Stomach smooth muscle (tissue), 2 donors: Measurements from ENCODE around the gene RAB9B.
"Not testable (repeated sequence)": the region's sequence is repeated elsewhere in the genome, so short reads cannot be mapped to it uniquely, and the experiment has no call there.

Source experiments
- H3K27ac ChIP-seq: one replicate; pipeline ENCODE4 v1.7.0; 2013; ENCODE audit warnings: mild to moderate bottlenecking, low read length, inconsistent platforms
- H3K27me3 ChIP-seq, 2 donors: one replicate each; pipeline ENCODE4 v1.7.0; 2013; ENCODE audit warnings: low read length in 2 of 2; ENCODE audit not compliant: insufficient read depth in 2 of 2, control insufficient read depth in 1 of 2
- H3K36me3 ChIP-seq, 2 donors: one replicate each; pipeline ENCODE4 v1.7.0; 2013; ENCODE audit warnings: low read length in 2 of 2; ENCODE audit not compliant: control insufficient read depth in 2 of 2, insufficient read depth in 2 of 2
- H3K4me1 ChIP-seq: one replicate; pipeline ENCODE4 v1.7.0; 2013; ENCODE audit warnings: low read length; ENCODE audit not compliant: control insufficient read depth, insufficient read depth
- H3K4me3 ChIP-seq, 2 donors: one replicate each; pipeline ENCODE4 v1.7.0; 2013; ENCODE audit warnings: low read length in 2 of 2
- H3K9ac ChIP-seq, 2 donors: one replicate each; pipeline ENCODE4 v1.7.0; 2013; ENCODE audit warnings: low read length in 2 of 2, mild to moderate bottlenecking in 1 of 2
- H3K9me3 ChIP-seq, 2 donors: one replicate each; pipeline ENCODE4 v1.7.0; 2013; ENCODE audit warnings: low read length in 2 of 2; ENCODE audit not compliant: control insufficient read depth in 2 of 2
- donor health status: healthy.
- donor health status: Pancreatic carcinoma.

Gene RAB9B

DNA sequence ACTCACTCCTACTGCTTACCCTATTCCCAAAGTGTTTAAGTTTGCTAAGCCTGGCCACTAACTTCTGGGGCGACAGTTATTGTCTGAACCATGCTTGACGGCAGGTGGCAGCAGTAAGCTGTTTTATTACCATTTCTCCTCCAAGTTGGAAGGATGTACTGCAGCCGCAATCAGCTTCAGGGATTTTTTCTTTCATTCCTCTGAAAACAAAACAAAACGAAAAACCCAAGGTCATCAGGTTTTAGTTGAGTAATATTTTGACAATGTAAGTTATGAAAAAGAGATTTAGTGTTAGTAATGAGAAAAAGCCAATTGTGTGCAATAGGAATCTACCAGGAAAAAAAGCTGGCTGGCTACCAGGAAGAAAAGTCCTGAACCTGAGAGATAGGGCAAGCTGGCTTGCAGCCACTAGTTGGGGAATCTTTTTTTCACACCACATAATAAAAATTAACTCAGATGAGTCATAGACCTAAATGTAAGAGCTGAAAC, 13.2 kb upstream of the RAB9B start:
- Histone ChIP-seq H3K9ac (no peak overlapping the region), H3K27ac (no peak overlapping the region), H3K9me3 (no peaks in the 10 kb centered on the region), H3K4me1 (no peaks in the 10 kb centered on the region), H3K4me3 (no peak overlapping the region), H3K27me3 (peaks cover 0 to 7% of the 10 kb centered on the region in 2 donors), H3K36me3 (no peaks in the 10 kb centered on the region)

DNA sequence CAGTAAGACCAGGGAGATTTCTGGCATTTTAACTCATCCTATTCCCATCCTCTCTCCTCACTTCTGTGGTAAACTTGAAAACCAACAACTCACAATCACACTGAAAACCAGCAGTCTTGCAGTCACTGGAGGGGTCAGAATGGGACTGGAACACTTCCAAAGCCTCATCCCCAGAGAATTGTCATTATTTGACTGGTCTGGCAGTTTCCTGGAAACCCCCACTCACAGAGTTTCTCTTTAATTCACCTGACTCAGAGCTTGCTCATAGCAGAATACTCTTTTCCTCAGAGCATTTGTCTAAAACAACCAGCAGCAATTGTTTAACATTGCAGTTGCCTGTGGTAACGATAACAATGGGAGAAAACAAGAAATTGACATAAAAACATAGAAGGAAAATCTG, 7.3 kb upstream of the RAB9B start:
- Histone ChIP-seq H3K4me1 (no peaks in the 10 kb centered on the region), H3K4me3 (no peak overlapping the region), H3K36me3 (no peaks in the 10 kb centered on the region), H3K9me3 (no peaks in the 10 kb centered on the region), H3K9ac (no peak overlapping the region), H3K27ac (no peak overlapping the region), H3K27me3 (peaks cover 0 to under 1% of the 10 kb centered on the region in 2 donors)

DNA sequence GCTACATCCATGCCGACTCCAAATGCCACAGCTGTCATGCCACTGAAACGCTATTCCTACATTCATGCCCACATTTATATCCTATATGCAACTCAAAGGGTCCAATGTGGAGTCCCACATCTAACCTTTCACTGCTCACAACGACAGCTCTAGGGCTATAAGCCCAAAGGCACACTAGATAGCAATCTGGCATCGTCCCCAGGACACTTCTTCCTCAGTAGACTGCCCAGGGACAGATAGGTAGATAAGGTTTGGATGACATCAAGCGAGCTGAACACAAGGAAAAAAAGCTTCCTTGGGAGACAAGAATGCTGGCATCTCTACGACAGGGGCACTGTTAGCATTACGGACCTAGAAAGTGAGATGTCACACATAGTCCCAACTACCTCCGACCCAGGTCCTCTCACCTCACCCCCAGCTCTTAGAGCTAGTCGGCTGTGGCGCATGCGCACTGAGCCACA, 685 bp downstream of the RAB9B start:
- Histone ChIP-seq H3K27me3 (peaks cover 0 to 18% of the 10 kb centered on the region in 2 donors), H3K27ac (peak overlapping the region; percentile 67), H3K36me3 (no peaks in the 10 kb centered on the region), H3K4me1 (peaks cover 9% of the 10 kb centered on the region), H3K4me3 (peak overlapping the region; percentile 68 to 80), H3K9me3 (no peaks in the 10 kb centered on the region), H3K9ac (peak overlapping the region; percentile 65 to 73)

DNA sequence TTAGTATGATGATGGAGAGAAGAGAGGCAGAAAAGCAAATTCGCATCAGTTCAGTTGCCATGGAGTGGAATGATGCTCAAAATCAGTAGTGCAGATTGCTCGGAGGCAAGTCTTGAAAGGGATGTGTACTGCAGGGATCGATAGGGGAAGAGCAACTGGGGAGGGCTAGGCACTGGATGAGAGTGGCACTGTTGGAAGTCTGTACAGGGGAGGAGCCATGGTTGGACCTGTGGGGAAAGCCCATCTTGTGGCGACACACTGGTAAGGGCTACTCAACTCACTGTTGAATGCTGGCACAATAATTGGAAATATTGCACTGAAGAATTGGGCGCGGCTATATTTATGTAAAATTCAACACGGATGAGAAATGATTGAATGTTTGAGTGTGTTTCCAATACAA, 1.2 kb downstream of the RAB9B start:
- Histone ChIP-seq H3K9me3 (no peaks in the 10 kb centered on the region), H3K9ac (no peak overlapping the region), H3K4me1 (peaks cover 9% of the 10 kb centered on the region), H3K4me3 (peak overlapping the region; percentile 1 to 80), H3K27ac (no peak overlapping the region), H3K36me3 (no peaks in the 10 kb centered on the region), H3K27me3 (peaks cover 0 to 18% of the 10 kb centered on the region in 2 donors)

DNA sequence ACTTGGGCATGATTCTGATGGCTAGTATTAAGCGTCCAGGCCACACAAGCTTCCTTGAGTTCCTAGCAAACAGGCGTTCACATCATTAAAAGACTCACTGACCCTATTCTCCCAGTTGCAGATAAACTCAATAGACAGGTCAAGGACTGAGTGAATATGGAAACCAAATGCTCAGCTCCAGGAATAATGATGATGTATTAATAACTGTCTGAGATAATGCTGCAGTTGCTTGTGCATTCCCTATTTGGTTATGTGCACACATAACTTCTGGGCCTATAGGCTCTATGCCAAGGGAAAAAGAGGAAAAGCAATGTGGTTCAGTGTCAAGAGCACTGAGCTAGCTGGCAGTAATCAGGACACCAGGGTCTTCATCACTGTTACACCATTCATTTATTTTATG, 3.5 kb downstream of the RAB9B start:
- Histone ChIP-seq H3K36me3 (no peaks in the 10 kb centered on the region), H3K9me3 (no peaks in the 10 kb centered on the region), H3K27me3 (peaks cover 0 to 18% of the 10 kb centered on the region in 2 donors), H3K27ac (peak overlapping the region; percentile 71), H3K4me3 (peak overlapping the region in 1 of 2 donors; percentile 17), H3K4me1 (peaks cover 9% of the 10 kb centered on the region), H3K9ac (peak overlapping the region in 1 of 2 donors; percentile 27)

DNA sequence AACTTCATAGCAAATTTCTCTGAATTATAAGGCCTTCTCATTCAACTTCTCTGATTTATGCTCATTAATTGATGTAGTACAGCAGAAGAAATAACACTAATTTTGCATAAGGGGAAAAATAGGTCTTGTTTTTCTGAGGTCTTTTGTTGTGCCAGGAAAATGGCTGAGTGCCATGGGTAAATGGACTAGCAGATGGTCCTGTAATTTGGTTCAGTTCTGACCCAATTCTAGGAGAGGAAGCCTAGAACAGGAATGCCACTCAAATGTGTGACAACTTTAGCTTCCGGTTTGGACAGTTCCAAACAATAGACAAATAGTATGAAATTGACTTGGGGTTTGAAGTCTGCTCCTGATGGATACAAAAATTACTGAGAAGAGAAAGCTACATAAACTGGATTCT, 6.2 kb downstream of the RAB9B start:
- H3K9ac ChIP-seq, result no peak overlapping the region
- no peak overlapping the region for H3K27ac ChIP-seq
- peaks cover 0 to 6% of the 10 kb centered on the region in 2 donors for H3K27me3 ChIP-seq

DNA sequence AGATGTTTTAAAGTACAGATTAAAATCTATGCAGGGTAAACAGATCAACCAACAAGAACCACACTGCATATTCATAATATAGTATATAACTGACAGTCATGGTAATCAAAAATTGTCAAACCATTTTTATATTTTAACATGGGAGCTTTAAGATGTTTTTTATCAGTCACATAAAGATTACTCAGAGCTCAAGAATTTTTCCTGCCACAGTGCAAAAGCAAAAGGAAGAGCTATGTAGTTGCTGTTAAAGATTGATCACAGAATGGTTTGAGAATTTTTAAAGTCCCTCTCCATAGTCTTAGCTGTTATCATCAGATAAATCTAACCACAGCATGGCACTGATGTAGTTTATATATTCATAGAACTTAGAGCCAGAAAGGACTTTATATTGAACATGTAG, 8.5 kb downstream of the RAB9B start:
- H3K27me3 ChIP-seq, result peaks cover 0 to 3% of the 10 kb centered on the region in 2 donors
- H3K4me1 ChIP-seq, result peaks cover under 1% of the 10 kb centered on the region
- H3K36me3 ChIP-seq, result no peaks in the 10 kb centered on the region
- no peak overlapping the region for H3K9ac ChIP-seq
- H3K9me3 ChIP-seq, result no peaks in the 10 kb centered on the region
- H3K4me3 ChIP-seq, result no peak overlapping the region
- H3K27ac ChIP-seq, result no peak overlapping the region

More for the DNA sequence above, 6.2 kb downstream of the RAB9B start:
- peaks cover 5% of the 10 kb centered on the region for H3K4me1 ChIP-seq
- H3K4me3 ChIP-seq, result no peak overlapping the region
- no peaks in the 10 kb centered on the region for H3K36me3 ChIP-seq
- no peaks in the 10 kb centered on the region for H3K9me3 ChIP-seq

DNA sequence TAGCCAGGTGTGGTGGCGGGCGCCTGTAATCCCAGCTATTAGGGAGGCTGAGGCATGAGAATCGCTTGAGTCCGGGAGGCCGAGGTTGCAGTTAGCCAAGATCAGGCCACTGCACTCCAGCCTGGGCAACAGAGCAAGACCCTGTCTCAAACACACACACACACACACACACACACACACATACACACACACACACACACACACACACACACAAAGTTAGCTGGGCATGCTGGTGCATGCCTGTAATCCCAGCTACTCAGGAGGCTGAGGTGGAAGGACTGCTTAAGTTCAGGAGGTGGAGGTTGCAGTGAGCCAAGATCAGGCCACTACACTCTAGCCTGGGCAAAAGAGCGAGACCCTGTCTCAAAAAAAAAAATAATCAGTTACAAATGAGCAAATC, 11.3 kb downstream of the RAB9B start:
- not testable (repeated sequence) for H3K9me3 ChIP-seq, H3K4me3 ChIP-seq, H3K27ac ChIP-seq, H3K27me3 ChIP-seq, H3K9ac ChIP-seq, H3K4me1 ChIP-seq, H3K36me3 ChIP-seq

DNA sequence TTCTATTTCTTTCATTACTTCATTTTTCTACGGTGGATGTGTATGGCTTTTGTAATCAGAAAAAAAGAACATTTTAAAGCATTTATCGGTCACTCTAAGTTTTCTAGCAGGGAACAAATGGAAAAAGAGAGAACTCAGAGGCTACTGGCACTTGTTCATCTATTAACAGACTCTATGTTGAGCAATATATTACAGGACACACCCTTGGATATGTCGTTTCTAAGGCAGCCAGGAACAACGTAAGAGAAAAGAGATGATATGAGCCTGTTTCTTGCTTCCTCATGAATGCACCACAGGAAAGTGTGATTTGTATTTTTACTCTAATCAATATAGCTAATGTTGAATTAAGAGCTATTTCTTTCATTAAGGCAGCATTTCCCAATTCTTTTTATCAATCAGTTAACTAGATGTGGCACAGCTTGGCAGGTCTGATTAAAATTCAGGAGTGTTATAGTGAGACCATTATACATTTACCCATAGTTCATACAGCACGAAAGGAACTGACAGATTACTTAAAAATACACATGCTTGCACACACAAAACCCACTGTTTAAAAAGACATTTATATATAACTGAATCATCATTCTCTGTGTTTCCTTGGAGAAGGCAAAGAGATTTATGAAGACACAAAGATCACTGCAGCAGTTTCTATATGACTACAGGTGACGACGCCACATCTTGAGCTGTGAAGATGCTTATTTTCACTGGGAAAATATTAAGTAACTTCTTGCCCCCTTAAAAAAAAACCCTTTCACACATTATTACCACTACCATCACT, 13.0 kb downstream of the RAB9B start:
- Histone ChIP-seq H3K27me3 (no peaks in the 10 kb centered on the region), H3K36me3 (no peaks in the 10 kb centered on the region), H3K9ac (no peak overlapping the region), H3K4me1 (no peaks in the 10 kb centered on the region), H3K4me3 (no peak overlapping the region), H3K27ac (no peak overlapping the region), H3K9me3 (no peaks in the 10 kb centered on the region)

DNA sequence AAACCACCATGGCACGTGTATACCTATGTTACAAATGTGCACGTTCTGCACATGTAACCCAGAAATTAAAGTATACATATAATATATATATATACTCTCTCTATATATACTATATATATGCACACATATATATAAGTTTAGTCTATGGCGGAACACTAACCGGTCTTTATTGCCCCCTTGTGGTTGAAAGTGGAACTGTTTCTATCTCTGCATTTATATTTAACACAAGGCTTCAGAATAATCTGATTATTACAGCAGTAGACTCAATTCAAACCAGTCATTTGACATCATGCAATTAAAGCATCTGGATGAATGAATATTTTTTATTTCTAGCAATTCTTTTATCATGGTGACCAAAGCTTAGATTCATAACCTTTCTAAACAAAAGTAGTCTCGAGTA, 14.6 kb downstream of the RAB9B start:
- Histone ChIP-seq H3K9me3 (no peaks in the 10 kb centered on the region), H3K27ac (no peak overlapping the region), H3K4me1 (no peaks in the 10 kb centered on the region), H3K9ac (no peak overlapping the region), H3K4me3 (no peak overlapping the region), H3K36me3 (no peaks in the 10 kb centered on the region), H3K27me3 (peaks cover 0 to 1% of the 10 kb centered on the region in 2 donors)

DNA sequence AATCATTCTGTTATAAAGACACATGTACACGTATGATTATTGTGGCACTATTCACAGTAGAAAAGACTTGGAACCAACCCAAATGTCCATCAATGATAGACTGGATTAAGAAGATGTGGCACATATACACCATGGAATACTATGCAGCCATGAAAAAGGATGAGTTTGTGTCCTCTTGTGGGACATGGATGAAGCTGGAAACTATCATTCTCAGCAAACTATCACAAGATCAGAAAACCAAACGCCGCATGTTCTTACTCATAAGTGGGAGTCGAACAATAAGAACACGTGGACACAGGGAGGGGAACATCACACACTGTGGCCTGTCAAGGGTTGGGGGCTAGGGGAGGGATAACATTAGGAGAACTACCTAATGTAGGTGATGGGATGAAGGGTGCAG, 15.0 kb downstream of the RAB9B start:
- not testable (repeated sequence) for H3K4me3 ChIP-seq, H3K9ac ChIP-seq, H3K27ac ChIP-seq, H3K27me3 ChIP-seq, H3K4me1 ChIP-seq, H3K36me3 ChIP-seq, H3K9me3 ChIP-seq
